Gastroesophageal sphincter (tissue), 4 donors: ENCODE results near the gene MAP4K4. TPM values are rescaled to one million over a fixed set of nuclear protein-coding genes. Genes with fewer than 3 reads are reported as not detected.

Source experiments
- ATAC-seq: fragments of 150-250 bp; one replicate; pipeline ENCODE4 v1.9.1; 2016; ENCODE audit warnings: mild to moderate bottlenecking, moderate library complexity
- H3K27ac ChIP-seq, 4 donors: fragments of 200-600 bp; sonication (generic) in 3 of 4; 1 replicate in 3 of 4; 2 replicates in 1 of 4; pipeline ENCODE4 v1.5.1; 2016 to 2019
- H3K27me3 ChIP-seq: fragments of 200-600 bp; sonication (generic); one replicate; pipeline ENCODE4 v1.5.1; 2019
- H3K36me3 ChIP-seq, 2 donors: fragments of 200-600 bp; sonication (generic); one replicate each; pipeline ENCODE4 v1.5.1; 2019; ENCODE audit warnings: control low read depth in 1 of 2
- H3K4me1 ChIP-seq, 3 donors: fragments of 200-600 bp; sonication (generic); 1 replicate in 2 of 3; 2 replicates in 1 of 3; pipeline ENCODE4 v1.5.1; 2016 to 2019; ENCODE audit warnings: control low read depth in 2 of 3
- H3K4me3 ChIP-seq, 2 donors: fragments of 200-600 bp; sonication (generic); one replicate each; pipeline ENCODE4 v1.5.1; 2019; ENCODE audit warnings: mild to moderate bottlenecking in 1 of 2, moderate library complexity in 1 of 2
- H3K9me3 ChIP-seq, 3 donors: fragments of 200-600 bp; sonication (generic); one replicate each; pipeline ENCODE4 v1.5.1; 2017 to 2019; ENCODE audit warnings: control low read depth in 2 of 3
- CTCF ChIP-seq, 4 experiments: fragments of 200-600 bp in 2 of 4; fragments of 450-650 bp in 2 of 4; sonication (generic) in 1 of 4; IDR thresholded peaks; one replicate each; pipeline ENCODE4 v1.5.1; 2017 to 2019; ENCODE audit warnings: antibody characterized with exemption in 4 of 4, mild to moderate bottlenecking in 2 of 4, moderate library complexity in 2 of 4
- EP300 ChIP-seq: sonication (generic); formaldehyde crosslinking; IDR thresholded peaks from one replicate; pipeline ENCODE4 v1.6.1; 2017; ENCODE audit warnings: antibody characterized with exemption, mild to moderate bottlenecking
- POLR2A ChIP-seq, 2 donors: fragments of 450-650 bp; IDR thresholded peaks; one replicate each; pipeline ENCODE4 v1.6.1; 2017; ENCODE audit warnings: antibody characterized with exemption in 2 of 2, mild to moderate bottlenecking in 2 of 2, moderate library complexity in 1 of 2
- POLR2AphosphoS5 ChIP-seq: sonication (generic); formaldehyde crosslinking; IDR thresholded peaks from one replicate; pipeline ENCODE4 v1.6.1; 2017; ENCODE audit warnings: antibody characterized with exemption
- WGBS, 2 donors: methylation state at CpG; one replicate each; pipeline ENCODE4 v1.1.5; 2018; ENCODE audit warnings: low coverage in 1 of 2; 5-methylcytosine and 5-hydroxymethylcytosine counted together
- total RNA-seq, 4 donors: library from RNA; depleted of rRNA; stranded (reverse); fragments of >200 nt; gene quantifications; one replicate each; pipeline ENCODE4 v1.1.0, GENCODE V29; 2016

The MAP4K4 gene
- total RNA-seq, 4 donors from 2014 or later: 35.8 to 59.5 (median 48.9) TPM

GRCh38 chr2:101883860-101884259 lies 186.4 kb downstream of the MAP4K4 start:
- TF ChIP-seq CTCF (IDR thresholded peaks at IDR 0.05): peak; percentile 35 to 54 (median 52)
- no peak for TF ChIP-seq POLR2A (IDR thresholded peaks at IDR 0.05)
- 17 to 46% methylated on average over 2 to 3 of the region's 3 CpGs for WGBS, 2 donors
- H3K36me3 ChIP-seq: peaks cover 0 to 48% of the 10 kb centered on the region in 2 donors

GRCh38 chr2:101884423-101884822 lies 186.9 kb downstream of the MAP4K4 start:
- Histone ChIP-seq H3K36me3 (peaks cover 0 to 53% of the 10 kb centered on the region in 2 donors), H3K4me1 (no peaks in the 10 kb centered on the region), H3K9me3 (no peaks in the 10 kb centered on the region), H3K4me3 (no peak overlapping the region), H3K27me3 (no peaks in the 10 kb centered on the region), H3K27ac (no peak overlapping the region)
- ATAC-seq: no peak
- no peak for TF ChIP-seq POLR2A (IDR thresholded peaks at IDR 0.05)
- no peak for TF ChIP-seq CTCF (IDR thresholded peaks at IDR 0.05)
- TF ChIP-seq POLR2AphosphoS5: no peak
- no peak for TF ChIP-seq EP300
- 96% methylated on average over 2 of the region's 2 CpGs; no CpG with 5 or more reads in 1 of the 2 donors for WGBS, 2 donors

More at GRCh38 chr2:101883860-101884259, 186.4 kb downstream of the MAP4K4 start:
- no peak overlapping the region for H3K4me3 ChIP-seq
- no peaks in the 10 kb centered on the region for H3K4me1 ChIP-seq
- H3K27ac ChIP-seq: no peak overlapping the region
- H3K9me3 ChIP-seq: no peaks in the 10 kb centered on the region
- H3K27me3 ChIP-seq: no peaks in the 10 kb centered on the region
- no peak for ATAC-seq

GRCh38 chr2:101887328-101887727 lies 189.8 kb downstream of the MAP4K4 start:
- Histone ChIP-seq H3K27me3 (no peaks in the 10 kb centered on the region), H3K9me3 (no peaks in the 10 kb centered on the region), H3K4me3 (no peak overlapping the region), H3K36me3 (peaks cover 0 to 78% of the 10 kb centered on the region in 2 donors), H3K27ac (no peak overlapping the region), H3K4me1 (no peaks in the 10 kb centered on the region)
- 92% methylated on average over 2 of the region's 2 CpGs; no CpG with 5 or more reads in 1 of the 2 donors for WGBS, 2 donors
- no peak for ATAC-seq
- TF ChIP-seq POLR2AphosphoS5 (no peak), EP300 (no peak), CTCF (IDR thresholded peaks at IDR 0.05) (no peak), POLR2A (IDR thresholded peaks at IDR 0.05) (no peak)

- Histone ChIP-seq H3K27me3 (no peaks in the 10 kb centered on the region), H3K4me3 (no peak overlapping the region), H3K27ac (no peak overlapping the region), H3K9me3 (no peaks in the 10 kb centered on the region), H3K36me3 (peaks cover 0 to 84% of the 10 kb centered on the region in 2 donors), H3K4me1 (no peaks in the 10 kb centered on the region)
- WGBS, 2 donors: 93% methylated on average over 2 to 6 of the region's 7 CpGs
- no peak for ATAC-seq
- no peak for TF ChIP-seq CTCF (IDR thresholded peaks at IDR 0.05)
- no peak for TF ChIP-seq EP300
Observed at GRCh38 chr2:101889460-101890098, 192.1 kb downstream of the MAP4K4 start.

GRCh38 chr2:101892377-101892776 lies 194.9 kb downstream of the MAP4K4 start:
- Histone ChIP-seq H3K36me3 (peaks cover 0 to 71% of the 10 kb centered on the region in 2 donors), H3K27me3 (no peaks in the 10 kb centered on the region), H3K27ac (no peak overlapping the region), H3K9me3 (no peaks in the 10 kb centered on the region), H3K4me1 (no peaks in the 10 kb centered on the region), H3K4me3 (no peak overlapping the region)
- 97 to 100% methylated on average over 3 of the region's 3 CpGs for WGBS, 2 donors
- no peak for ATAC-seq
- TF ChIP-seq POLR2AphosphoS5 (no peak), EP300 (no peak), CTCF (IDR thresholded peaks at IDR 0.05) (no peak), POLR2A (IDR thresholded peaks at IDR 0.05) (no peak)
